ENCODE results near the gene TRIM67.

GRCh38 chr1:231236938-231237337, 75.1 kb downstream of the TRIM67 start:
- TF ChIP-seq CTCF (conservative IDR thresholded peaks at IDR 0.05; ENCODE audit: low read depth, low read length) (no peak), EZH2 (IDR thresholded peaks at IDR 0.05; ENCODE audit: borderline replicate concordance, low read depth, low read length, poor library complexity, severe bottlenecking) (no peak)

Data from A673 (cell line).